ENCODE measurements around the gene RGL4.
"Not testable (repeated sequence)": the region's sequence is repeated elsewhere in the genome, so short reads cannot be mapped to it uniquely, and the experiment has no call there.

Gene RGL4

GRCh38 chr22:23728108-23728507 is 37.3 kb downstream of the RGL4 start:
- DNase-seq: not testable (repeated sequence)

- DNase-seq: no peak
Observed at GRCh38 chr22:23737696-23738095, 46.9 kb downstream of the RGL4 start.

GRCh38 chr22:23742505-23743264 is 51.9 kb downstream of the RGL4 start:
- DNase-seq: peak in 1 of 56 donors; percentile 15

- DNase-seq: no peak
Observed at GRCh38 chr22:23743303-23743705, 52.5 kb downstream of the RGL4 start.

- no peak for DNase-seq
Observed at GRCh38 chr22:23744001-23744400, 53.2 kb downstream of the RGL4 start.

GRCh38 chr22:23744485-23744884 is 53.7 kb downstream of the RGL4 start:
- DNase-seq: no peak

- no peak for DNase-seq
Observed at GRCh38 chr22:23745791-23746190, 55.0 kb downstream of the RGL4 start.

Measured in nucleus accumbens (tissue), 56 donors.